ENCODE data around the gene C12orf57. TPM values are rescaled to one million over a fixed set of nuclear protein-coding genes. Genes with fewer than 3 reads are reported as not detected.

Gene C12orf57
- total and polyA plus RNA-seq, 8 donors, result 155 to 621 (median 430) TPM

DNA sequence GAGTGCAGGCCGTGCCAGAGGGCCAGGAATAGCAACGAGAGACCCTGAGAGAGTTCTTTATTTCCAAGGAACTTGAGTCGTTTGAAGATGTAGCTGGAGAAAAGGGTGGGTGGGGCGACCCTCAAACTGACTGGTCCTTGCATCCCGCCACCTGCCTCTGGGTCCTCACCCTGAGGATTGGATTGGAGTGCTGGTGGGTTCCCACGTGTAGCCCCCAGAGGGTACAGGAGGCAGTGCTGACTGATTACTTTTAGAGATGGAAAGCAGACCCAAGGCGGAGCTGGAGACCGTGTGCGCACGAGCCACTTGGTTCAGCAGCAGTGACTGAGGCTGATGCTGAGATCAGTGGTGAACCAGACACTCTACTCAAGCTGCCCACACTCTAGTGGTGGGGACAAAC is 33.8 kb downstream of the C12orf57 start:
- Histone ChIP-seq H3K4me1 (peaks cover 30 to 44% (median 40%) of the 10 kb centered on the region in 4 donors), H3K27me3 (no peaks in the 10 kb centered on the region), H3K9me3 (no peaks in the 10 kb centered on the region), H3K36me3 (peaks cover 75 to 97% (median 90%) of the 10 kb centered on the region in 4 donors), H3K27ac (peak overlapping the region in 3 of 5 donors; percentile 57 to 71 (median 70)), H3K4me3 (no peak overlapping the region)
- WGBS, 5 donors, result 71 to 78% (median 78%) methylated on average over 10 of the region's 10 CpGs
- intact Hi-C loops (cut with DNase I; ENCODE audit: low total_unique reads), result loop anchor here (5.0 kb wide), 1 partner anchor 35 kb away; no protein-coding TSS in a partner anchor
- TF ChIP-seq POLR2A (IDR thresholded peaks at IDR 0.05) (no peak), EP300 (IDR thresholded peaks at IDR 0.05) (no peak), POLR2AphosphoS5 (IDR thresholded peaks at IDR 0.05) (no peak)
- TF ChIP-seq, protein P1, sequence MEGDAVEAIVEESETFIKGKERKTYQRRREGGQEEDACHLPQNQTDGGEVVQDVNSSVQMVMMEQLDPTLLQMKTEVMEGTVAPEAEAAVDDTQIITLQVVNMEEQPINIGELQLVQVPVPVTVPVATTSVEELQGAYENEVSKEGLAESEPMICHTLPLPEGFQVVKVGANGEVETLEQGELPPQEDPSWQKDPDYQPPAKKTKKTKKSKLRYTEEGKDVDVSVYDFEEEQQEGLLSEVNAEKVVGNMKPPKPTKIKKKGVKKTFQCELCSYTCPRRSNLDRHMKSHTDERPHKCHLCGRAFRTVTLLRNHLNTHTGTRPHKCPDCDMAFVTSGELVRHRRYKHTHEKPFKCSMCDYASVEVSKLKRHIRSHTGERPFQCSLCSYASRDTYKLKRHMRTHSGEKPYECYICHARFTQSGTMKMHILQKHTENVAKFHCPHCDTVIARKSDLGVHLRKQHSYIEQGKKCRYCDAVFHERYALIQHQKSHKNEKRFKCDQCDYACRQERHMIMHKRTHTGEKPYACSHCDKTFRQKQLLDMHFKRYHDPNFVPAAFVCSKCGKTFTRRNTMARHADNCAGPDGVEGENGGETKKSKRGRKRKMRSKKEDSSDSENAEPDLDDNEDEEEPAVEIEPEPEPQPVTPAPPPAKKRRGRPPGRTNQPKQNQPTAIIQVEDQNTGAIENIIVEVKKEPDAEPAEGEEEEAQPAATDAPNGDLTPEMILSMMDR (IDR thresholded peaks at IDR 0.05), result no peak
- no peak for DNase-seq

DNA sequence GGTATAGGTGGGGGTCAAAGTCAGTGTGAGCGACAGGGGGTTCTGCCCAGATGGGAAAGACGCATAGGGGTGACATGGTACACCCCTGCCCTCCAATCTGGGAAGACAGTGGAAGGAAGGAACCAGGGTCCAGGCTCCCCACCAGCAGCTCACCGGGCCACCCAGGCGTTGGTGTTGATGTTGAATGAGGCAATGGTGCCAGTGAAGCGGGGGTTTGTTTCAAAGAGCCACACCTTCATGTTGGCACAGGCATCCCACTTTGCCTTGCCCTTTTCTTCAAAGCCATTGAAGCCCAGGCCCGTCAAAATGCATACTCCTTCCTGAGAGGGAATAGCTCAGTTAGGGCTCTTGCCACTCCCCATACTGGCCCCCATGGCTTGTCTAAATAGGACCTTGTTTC is 34.4 kb downstream of the C12orf57 start:
- H3K36me3 ChIP-seq, result peaks cover 77 to 100% (median 95%) of the 10 kb centered on the region in 4 donors
- 53 to 80% (median 62%) methylated on average over 6 of the region's 6 CpGs for WGBS, 5 donors
- DNase-seq, result no peak
- no peak overlapping the region for H3K4me3 ChIP-seq
- peaks cover 30 to 44% (median 38%) of the 10 kb centered on the region in 4 donors for H3K4me1 ChIP-seq
- no peaks in the 10 kb centered on the region for H3K27me3 ChIP-seq
- H3K9me3 ChIP-seq, result no peaks in the 10 kb centered on the region
- intact Hi-C loops (cut with DNase I; ENCODE audit: low total_unique reads), result loop anchor here (5.0 kb wide), 1 partner anchor 34 kb away; no protein-coding TSS in a partner anchor
- TF ChIP-seq POLR2A (IDR thresholded peaks at IDR 0.05) (no peak), EP300 (IDR thresholded peaks at IDR 0.05) (no peak), POLR2AphosphoS5 (IDR thresholded peaks at IDR 0.05) (no peak)
- TF ChIP-seq, protein P1 (IDR thresholded peaks at IDR 0.05), result no peak
- H3K27ac ChIP-seq, result peak overlapping the region in 4 of 5 donors; percentile 57 to 71 (median 66)

DNA sequence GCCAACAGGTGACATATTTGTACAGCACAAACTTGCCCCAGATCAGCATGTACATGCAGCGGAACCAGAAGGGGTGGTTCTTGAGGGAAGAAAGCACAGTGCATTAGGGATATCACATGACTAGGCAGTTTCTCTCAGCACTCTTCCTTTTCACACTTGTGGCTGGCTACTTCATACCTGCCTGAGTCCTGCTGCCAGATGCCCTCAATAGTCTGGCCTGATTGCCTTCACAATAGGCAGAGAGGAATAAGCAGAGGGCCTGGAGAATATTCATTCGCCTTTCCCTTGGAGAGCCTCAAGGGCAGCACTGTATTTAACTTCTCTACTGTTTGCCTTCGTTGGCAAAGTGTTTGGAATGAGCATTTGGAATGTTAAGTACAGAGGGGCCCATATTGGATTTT is 34.8 kb downstream of the C12orf57 start:
- Histone ChIP-seq H3K9me3 (no peaks in the 10 kb centered on the region), H3K27me3 (no peaks in the 10 kb centered on the region), H3K4me3 (no peak overlapping the region), H3K36me3 (peaks cover 77 to 99% (median 97%) of the 10 kb centered on the region in 4 donors), H3K27ac (peak overlapping the region; percentile 55 to 71 (median 61)), H3K4me1 (peaks cover 30 to 44% (median 38%) of the 10 kb centered on the region in 4 donors)
- intact Hi-C loops (cut with DNase I; ENCODE audit: low total_unique reads), result loop anchor here (5.0 kb wide), 1 partner anchor 34 kb away; no protein-coding TSS in a partner anchor
- WGBS, 5 donors, result 33 to 63% (median 45%) methylated on average over 3 of the region's 3 CpGs
- no peak for TF ChIP-seq POLR2A (IDR thresholded peaks at IDR 0.05)
- peak in 1 of 3 donors; percentile 25 for TF ChIP-seq POLR2AphosphoS5 (IDR thresholded peaks at IDR 0.05)
- TF ChIP-seq, protein P1 (IDR thresholded peaks at IDR 0.05), result peak in 1 of 7 experiments; percentile 22
- DNase-seq, result peak in 1 of 2 donors; percentile 38

DNA sequence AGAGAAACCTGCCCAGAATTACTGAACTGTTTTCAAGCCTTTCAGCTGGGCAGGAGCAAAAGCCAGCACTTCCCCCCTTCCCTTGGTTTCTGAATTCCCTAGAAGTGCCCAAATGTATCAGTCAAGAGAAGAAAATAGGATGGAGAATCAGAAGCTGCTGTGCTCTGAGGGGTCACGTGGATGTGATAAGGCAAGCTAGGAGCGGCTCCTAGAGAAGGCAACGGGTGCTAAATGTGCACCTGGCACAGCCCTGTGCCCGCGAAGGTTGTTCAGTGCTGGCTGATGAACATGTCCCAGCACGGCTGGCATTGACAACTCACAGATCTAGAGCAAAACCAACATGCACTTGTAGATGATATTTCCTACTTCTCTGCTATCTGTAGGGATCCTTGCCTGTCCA is 35.2 kb downstream of the C12orf57 start:
- Histone ChIP-seq H3K36me3 (peaks cover 77 to 98% (median 97%) of the 10 kb centered on the region in 4 donors), H3K4me3 (no peak overlapping the region), H3K9me3 (no peaks in the 10 kb centered on the region), H3K4me1 (peaks cover 30 to 44% (median 38%) of the 10 kb centered on the region in 4 donors), H3K27ac (peak overlapping the region; percentile 55 to 71 (median 61)), H3K27me3 (no peaks in the 10 kb centered on the region)
- DNase-seq, result no peak
- intact Hi-C loops (cut with DNase I; ENCODE audit: low total_unique reads), result loop anchor here (5.0 kb wide), 1 partner anchor 33 kb away; no protein-coding TSS in a partner anchor
- 25 to 60% (median 39%) methylated on average over 6 of the region's 6 CpGs for WGBS, 5 donors
- TF ChIP-seq EP300 (IDR thresholded peaks at IDR 0.05) (no peak), POLR2A (IDR thresholded peaks at IDR 0.05) (no peak), POLR2AphosphoS5 (IDR thresholded peaks at IDR 0.05) (no peak)
- TF ChIP-seq, protein P1 (IDR thresholded peaks at IDR 0.05), result no peak
